Colonic mucosa (tissue), 4 donors: ENCODE results near the gene GBGT1. TPM values are rescaled to one million over a fixed set of nuclear protein-coding genes. Genes with fewer than 3 reads are reported as not detected.
"Not testable (repeated sequence)": the region's sequence is repeated elsewhere in the genome, so short reads cannot be mapped to it uniquely, and the experiment has no call there.

Experiments used
- DNase-seq: peaks from one replicate; pipeline ENCODE4 v3.0.0-alpha.2; 2020
- H3K27ac ChIP-seq: fragments of 200-600 bp; one replicate; pipeline ENCODE4 v1.8.0; 2021
- H3K27me3 ChIP-seq: fragments of 200-600 bp; one replicate; pipeline ENCODE4 v1.8.0; 2021
- H3K36me3 ChIP-seq: fragments of 200-600 bp; one replicate; pipeline ENCODE4 v1.8.0; 2021
- H3K4me1 ChIP-seq: fragments of 200-600 bp; one replicate; pipeline ENCODE4 v1.8.0; 2021; ENCODE audit warnings: mild to moderate bottlenecking
- H3K4me3 ChIP-seq: fragments of 200-600 bp; one replicate; pipeline ENCODE4 v1.8.0; 2021
- H3K9ac ChIP-seq, 2 donors: one replicate each; pipeline ENCODE4 v1.7.0; 2013; ENCODE audit warnings: control low read depth in 2 of 2, low read depth in 2 of 2, low read length in 2 of 2
- H3K9me3 ChIP-seq: fragments of 200-600 bp; one replicate; pipeline ENCODE4 v1.8.0; 2021
- intact Hi-C: fragments of 100-400 bp; cut with DNase I; formaldehyde crosslinking; loops from one replicate; pipeline ENCODE4 v1.14.1; 2022
- total RNA-seq, 2 donors: library from RNA; stranded (reverse); fragmentation: NEBNext Ultra II Directional in 1 of 2; extraction: Animal tissue kit (Norgen Biotek cat#: 25700) in 1 of 2; gene quantifications; one replicate each; pipeline ENCODE4 v1.2.1, GENCODE V29; 2021
- TF ChIP-seq, protein P1 (sequence below): fragments of 200-600 bp; IDR thresholded peaks from one replicate; pipeline ENCODE4 v1.8.0; 2022; ENCODE audit warnings: antibody characterized with exemption, mild to moderate bottlenecking
- donor health status: healthy.
- donor health status: DM: no; HTN: no; CAD: no.
- donor health status: DM: no; HTN: no; CAD: no.

GBGT1 gene
- total RNA-seq, 2 donors from 2014 or later, result 4.6 to 4.8 TPM

GRCh38 chr9:133207540-133208170 is 43.9 kb upstream of the GBGT1 start:
- TF ChIP-seq, protein P1, sequence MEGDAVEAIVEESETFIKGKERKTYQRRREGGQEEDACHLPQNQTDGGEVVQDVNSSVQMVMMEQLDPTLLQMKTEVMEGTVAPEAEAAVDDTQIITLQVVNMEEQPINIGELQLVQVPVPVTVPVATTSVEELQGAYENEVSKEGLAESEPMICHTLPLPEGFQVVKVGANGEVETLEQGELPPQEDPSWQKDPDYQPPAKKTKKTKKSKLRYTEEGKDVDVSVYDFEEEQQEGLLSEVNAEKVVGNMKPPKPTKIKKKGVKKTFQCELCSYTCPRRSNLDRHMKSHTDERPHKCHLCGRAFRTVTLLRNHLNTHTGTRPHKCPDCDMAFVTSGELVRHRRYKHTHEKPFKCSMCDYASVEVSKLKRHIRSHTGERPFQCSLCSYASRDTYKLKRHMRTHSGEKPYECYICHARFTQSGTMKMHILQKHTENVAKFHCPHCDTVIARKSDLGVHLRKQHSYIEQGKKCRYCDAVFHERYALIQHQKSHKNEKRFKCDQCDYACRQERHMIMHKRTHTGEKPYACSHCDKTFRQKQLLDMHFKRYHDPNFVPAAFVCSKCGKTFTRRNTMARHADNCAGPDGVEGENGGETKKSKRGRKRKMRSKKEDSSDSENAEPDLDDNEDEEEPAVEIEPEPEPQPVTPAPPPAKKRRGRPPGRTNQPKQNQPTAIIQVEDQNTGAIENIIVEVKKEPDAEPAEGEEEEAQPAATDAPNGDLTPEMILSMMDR, result no peak
- no peaks in the 10 kb centered on the region for H3K9me3 ChIP-seq

GRCh38 chr9:133207021-133207531 is 43.4 kb upstream of the GBGT1 start:
- no peak for DNase-seq
- no peak overlapping the region for H3K9ac ChIP-seq
- H3K4me3 ChIP-seq, result no peak overlapping the region
- no peaks in the 10 kb centered on the region for H3K9me3 ChIP-seq
- H3K4me1 ChIP-seq, result no peaks in the 10 kb centered on the region
- TF ChIP-seq, protein P1, result no peak
- H3K27me3 ChIP-seq, result no peaks in the 10 kb centered on the region
- H3K27ac ChIP-seq, result no peak overlapping the region
- no peaks in the 10 kb centered on the region for H3K36me3 ChIP-seq
- intact Hi-C loops, result no loop called here

More at GRCh38 chr9:133207540-133208170, 43.9 kb upstream of the GBGT1 start:
- intact Hi-C loops, result no loop called here
- Histone ChIP-seq H3K27me3 (no peaks in the 10 kb centered on the region), H3K9ac (no peak overlapping the region), H3K4me1 (no peaks in the 10 kb centered on the region), H3K4me3 (no peak overlapping the region), H3K36me3 (no peaks in the 10 kb centered on the region), H3K27ac (no peak overlapping the region)
- DNase-seq, result no peak

GRCh38 chr9:133205996-133206931 is 42.5 kb upstream of the GBGT1 start:
- Histone ChIP-seq H3K27me3 (no peaks in the 10 kb centered on the region), H3K4me1 (no peaks in the 10 kb centered on the region), H3K27ac (no peak overlapping the region), H3K4me3 (no peak overlapping the region), H3K9me3 (no peaks in the 10 kb centered on the region), H3K36me3 (no peaks in the 10 kb centered on the region), H3K9ac (no peak overlapping the region)
- TF ChIP-seq, protein P1, result no peak
- DNase-seq, result no peak
- intact Hi-C loops, result no loop called here

DNA sequence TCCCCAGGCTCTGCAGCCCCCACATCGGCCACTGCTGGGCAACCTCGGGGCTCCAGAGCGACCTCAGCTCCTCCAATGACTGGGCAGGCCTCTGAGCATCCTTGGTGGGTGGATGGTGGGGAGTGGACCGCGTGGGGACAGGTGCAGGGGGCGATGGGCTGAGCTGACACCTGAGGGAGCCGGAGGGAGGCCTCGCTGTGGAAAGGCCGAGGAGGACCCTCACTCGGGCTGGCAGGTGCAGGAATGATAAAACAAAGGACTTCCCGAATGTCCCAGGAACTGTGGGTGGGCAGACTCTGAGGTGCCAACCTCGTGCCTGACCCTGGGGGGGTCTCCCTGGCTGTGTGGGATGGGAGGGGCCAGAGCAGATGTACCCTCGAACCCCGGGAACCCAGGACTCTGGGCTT is 41.8 kb upstream of the GBGT1 start:
- H3K9me3 ChIP-seq, H3K4me1 ChIP-seq, DNase-seq, intact Hi-C loops, H3K9ac ChIP-seq, H3K27me3 ChIP-seq, H3K27ac ChIP-seq, H3K36me3 ChIP-seq, H3K4me3 ChIP-seq: not testable (repeated sequence)

DNA sequence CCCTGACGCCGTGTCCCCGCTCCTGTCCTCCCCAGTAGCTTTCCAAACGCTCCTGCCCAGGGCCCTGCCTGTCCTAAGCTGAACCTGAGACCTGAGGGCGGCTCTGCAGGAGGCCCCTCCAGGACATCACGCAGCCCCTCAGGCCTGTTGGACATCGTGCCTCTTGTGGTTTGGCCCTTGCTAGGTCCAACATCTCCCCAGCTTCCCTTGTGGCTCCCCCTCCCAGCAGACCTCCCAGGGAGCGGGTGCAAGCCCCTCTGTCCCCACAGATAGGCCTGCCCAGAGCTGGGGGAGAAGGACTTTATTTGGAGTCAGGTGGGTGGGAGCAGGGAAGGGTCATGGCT is 41.3 kb upstream of the GBGT1 start:
- Histone ChIP-seq H3K9me3 (no peaks in the 10 kb centered on the region), H3K4me3 (no peak overlapping the region), H3K4me1 (no peaks in the 10 kb centered on the region), H3K27ac (no peak overlapping the region), H3K9ac (no peak overlapping the region), H3K36me3 (no peaks in the 10 kb centered on the region), H3K27me3 (no peaks in the 10 kb centered on the region)
- no peak for DNase-seq
- intact Hi-C loops, result no loop called here
- TF ChIP-seq, protein P1, result no peak
